HG03378 (cell line): ENCODE results near the gene NSFL1C.

Experiments used
- ATAC-seq: cut with Tn5 transposase; IDR thresholded peaks from one replicate; pipeline ENCODE4 v1.9.1; 2021; ENCODE audit warnings: mild to moderate bottlenecking, moderate library complexity; ENCODE audit not compliant: unreplicated experiment

The NSFL1C gene

DNA sequence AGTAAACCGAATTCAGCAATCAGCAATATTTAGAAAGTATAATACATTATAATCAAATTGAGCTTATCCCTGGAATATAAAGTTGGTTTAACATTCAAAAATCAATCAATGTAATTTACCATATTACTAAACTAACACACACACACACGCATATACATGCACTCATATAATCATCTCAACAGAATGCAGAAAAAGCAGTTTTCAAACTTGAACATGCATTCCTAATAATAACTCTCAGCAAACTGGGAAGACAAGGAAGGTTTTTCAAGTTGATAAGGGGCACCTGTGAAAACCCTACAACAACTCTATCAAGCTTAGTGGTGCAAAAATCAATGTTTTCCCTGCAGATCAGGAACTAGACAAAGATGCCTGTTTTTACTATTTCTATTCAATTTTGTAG, 19.9 kb upstream of the NSFL1C start:
- ATAC-seq, result no peak

DNA sequence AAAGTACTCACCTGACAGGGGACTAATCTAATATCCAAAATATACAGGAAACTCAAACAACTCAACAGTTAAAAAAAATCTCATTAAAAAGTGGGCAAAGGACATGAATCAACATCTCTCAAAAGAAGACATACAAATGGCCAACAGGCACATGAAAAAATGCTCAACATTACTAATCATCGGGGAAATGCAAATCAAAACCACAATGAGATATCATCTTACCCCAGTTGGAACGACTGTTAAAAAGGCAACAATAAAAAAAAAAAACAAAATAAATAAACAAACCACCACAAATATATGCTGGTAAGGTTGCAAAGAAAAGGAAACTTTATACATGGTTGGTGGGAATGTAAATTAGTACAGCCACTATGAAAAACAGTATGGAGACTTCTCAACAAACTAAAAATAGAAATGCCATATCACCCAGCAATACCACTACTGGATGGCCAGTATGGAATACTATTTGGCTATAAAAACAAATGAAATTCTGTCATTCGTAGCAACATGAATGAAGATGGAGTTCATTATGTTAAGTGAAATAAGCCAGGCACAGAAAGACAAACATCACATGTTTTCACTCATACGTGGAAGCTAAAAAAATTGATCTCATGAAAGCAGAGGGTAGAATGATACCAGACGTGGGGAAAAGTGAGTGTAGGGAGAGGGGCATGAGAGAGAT, 17.9 kb upstream of the NSFL1C start:
- ATAC-seq, result no peak

DNA sequence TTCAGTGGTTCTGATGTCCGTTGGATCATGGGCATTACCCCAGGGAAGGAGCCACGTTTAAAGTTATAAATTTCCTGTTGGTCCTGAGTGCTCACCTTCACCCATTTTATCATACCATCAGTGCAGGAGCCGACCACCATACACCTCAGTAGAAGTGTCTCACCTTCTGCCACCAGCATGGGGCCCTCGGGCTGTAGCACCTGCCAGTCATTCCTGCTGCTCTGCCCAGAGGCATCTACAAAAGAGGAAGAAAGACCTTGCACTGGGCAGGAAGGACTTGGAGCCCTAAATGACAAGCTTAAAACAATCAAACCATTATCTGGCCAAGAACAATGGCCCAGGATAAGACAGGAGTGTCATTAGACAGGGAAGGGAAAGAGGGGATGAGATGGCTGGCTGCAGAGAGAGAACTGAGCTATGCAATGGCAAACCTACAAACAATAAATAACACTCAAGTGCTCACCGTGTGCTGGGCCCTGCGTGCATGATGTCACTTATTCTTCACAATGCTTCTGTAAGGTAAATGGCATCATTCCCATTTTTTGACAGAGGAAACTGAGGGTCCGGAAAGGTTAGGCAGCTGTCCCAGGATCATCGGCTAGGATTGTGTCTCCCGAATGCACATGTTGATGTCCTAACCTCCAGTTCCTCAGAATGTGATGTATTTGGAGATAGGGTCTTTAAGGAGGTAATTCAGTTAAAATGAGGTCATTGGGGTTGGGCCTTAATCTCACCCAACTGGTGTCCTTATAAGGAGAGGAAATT, 13.4 kb upstream of the NSFL1C start:
- no peak for ATAC-seq

GRCh38 chr20:1478566-1478965, 11.9 kb upstream of the NSFL1C start:
- no peak for ATAC-seq

- no peak for ATAC-seq
These were observed 11.3 kb upstream of the NSFL1C start for GRCh38 chr20:1477896-1478490.

GRCh38 chr20:1474817-1475603, 8.4 kb upstream of the NSFL1C start:
- ATAC-seq, result no peak

DNA sequence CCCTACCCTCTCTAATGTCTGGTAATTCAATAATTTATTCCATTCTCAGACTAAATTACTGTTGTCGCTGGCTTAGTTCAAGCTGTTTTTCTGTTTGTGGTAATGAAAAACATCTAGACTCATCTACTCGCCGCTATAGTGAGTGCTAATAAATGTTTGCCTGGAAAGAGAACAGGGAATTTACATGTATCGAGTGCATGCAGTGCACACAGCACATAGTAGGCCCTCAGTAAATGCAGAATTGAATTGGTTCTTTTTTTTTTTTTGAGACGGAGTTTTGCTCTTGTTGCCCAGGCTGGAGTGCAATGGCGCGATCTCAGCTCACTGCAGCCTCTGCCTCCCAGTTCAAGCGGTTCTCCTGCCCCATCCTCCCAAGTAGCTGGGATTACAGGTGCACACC, 7.7 kb upstream of the NSFL1C start:
- ATAC-seq, result no peak

- ATAC-seq, result no peak
These were observed 6.9 kb upstream of the NSFL1C start for GRCh38 chr20:1473246-1474220.

DNA sequence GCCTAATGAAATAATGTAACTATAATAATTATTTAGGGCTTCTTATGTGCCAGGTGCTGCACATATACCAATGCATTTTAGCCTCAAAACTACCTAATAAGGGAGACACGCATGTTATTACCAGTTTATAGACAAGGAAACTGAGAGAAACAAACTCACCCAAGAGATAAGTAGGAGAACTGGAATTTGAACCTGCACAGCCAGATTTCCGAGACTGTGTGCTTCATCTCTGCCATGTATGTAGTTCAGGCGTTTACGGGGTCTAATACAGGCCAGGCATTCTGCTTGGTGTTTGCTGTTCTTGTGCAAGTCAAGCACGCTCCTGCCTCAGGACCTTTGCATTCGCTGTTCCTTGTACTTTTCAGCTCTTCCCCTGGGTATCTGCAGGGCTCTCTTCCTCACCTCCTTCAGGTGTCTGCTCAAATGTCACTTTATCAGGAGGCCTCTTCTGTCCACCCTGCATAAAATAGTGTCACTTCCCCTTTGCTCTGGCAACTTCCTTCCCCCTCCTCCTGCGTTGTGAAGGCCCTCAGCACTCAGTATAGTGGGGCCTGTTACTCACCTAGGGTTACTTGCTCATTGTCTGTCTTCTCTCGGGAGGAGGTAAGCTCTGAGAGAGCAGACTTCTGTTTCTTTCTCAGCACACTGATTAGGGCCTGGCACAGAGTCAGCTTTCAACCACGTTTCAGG, 6.1 kb upstream of the NSFL1C start:
- ATAC-seq, result no peak

- ATAC-seq, result no peak
These were observed 4.6 kb upstream of the NSFL1C start for GRCh38 chr20:1471242-1471641.

DNA sequence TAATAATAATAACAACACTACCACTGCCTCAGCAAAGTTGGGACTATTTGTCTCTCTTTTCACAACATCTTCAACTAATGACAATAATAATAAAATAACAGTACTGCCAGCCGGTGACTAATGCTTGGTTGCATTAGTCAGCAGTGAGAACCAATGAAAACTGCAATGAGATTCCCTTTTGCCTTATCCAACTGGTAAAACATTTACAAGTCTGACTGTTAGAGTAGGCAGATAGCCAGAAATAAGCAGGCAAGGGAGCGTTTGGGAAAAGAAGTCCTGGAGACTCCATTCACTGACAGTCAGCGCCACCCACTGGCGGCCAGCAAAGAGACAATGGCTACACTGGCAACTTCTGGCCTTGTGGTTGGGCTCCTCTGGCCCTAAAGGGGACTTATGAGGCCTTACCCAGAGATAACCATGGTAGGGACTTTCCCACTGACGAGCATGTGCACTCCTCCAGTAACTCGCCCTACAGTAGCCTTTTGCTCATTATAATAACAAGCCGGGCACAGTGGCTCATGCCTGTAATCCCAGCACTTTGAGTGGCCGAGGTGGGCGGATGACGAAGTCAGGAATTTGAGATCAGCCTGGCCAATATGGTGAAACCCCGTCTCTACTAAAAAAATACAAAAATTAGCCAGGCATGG, 3.4 kb upstream of the NSFL1C start:
- ATAC-seq, result no peak

DNA sequence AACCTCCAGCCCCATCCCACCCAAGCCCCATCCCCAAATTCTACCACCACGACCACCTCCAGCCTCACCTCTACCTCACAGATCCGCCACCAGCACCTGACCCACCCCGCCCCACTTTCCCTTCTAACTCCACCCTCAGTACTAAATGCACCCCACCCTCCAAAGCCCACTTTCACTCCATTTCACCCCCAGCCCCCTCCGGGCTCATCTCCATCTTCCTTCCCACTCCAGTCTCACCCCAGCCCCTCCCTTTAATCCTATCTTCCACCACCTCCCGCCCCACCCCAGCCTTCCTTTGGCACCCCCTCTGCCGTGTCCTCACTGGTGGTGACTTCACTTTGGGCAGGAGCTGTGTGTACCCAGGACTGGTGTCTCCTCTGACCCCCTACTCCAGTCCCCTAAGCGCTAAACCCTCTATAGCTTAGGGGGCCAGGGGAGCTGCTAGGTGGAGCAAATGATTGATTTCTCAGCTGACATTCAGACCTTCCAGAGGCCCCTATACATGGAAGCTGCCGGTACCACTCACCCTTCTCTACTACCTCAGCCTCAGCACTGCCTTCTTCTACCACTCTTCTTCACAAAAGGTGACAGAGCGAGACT, 2.8 kb upstream of the NSFL1C start:
- ATAC-seq, result no peak

DNA sequence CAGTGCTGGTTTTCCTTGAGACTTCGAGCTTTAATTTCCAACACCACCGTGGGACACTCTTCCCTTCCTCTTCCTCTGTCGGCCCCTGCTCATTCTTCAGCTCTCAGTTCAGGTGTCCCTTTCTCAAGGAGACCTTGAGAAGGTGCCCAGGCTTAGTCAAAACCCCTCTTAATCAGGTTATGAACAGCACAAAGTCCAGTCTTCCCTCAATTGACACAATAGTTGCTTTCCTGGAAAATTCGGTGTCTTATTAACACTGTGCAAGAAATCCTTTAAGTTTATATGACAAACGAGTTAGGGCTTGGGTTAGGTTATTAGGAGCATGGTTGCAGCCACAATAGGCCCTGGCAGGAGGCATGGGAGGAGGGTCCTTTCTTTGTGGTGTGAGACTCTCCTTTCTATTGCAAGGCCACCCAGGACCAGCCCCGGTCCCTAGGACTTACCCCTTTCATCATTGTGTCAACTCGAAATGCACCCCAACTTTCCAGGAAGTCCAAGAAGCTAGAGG, 1.5 kb upstream of the NSFL1C start:
- no peak for ATAC-seq

DNA sequence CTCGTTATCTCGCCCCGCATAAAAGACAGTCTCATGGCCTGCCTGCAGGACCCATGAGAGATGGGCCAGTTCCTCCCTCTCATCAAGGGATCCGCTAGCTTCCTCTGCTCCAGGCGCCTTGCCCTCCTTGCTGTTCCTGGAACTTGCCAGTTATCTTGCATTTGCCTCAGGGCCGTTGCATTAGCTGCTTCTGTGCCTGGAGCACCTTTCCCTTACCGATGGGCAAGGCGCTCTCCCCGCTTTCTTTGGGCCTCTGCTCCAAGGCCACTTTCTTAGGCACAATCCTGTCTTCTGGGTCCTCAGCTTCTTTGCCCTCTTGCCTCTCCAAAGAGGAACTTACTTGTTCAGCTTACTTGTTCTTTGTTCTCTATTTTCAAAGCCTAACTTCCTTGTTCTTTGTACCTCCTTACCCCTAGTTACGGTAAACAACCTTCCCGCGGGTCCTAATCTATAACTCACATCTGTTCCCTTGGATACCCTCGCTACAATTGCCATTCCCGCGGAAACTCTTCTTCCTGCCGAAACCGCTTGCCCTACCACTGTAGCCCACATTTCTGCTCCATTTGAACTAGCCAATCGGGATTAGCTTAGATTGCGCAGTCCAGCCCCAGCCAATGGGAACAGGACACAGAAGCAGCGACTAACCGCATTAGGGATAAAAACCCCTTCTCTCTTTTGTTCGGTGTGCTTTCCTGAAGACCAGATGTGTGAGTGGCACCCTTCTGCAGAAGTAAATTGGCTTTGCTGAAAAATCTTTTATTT, 887 bp upstream of the NSFL1C start:
- ATAC-seq, result no peak

GRCh38 chr20:1467082-1467354, 369 bp upstream of the NSFL1C start:
- ATAC-seq, result no peak

DNA sequence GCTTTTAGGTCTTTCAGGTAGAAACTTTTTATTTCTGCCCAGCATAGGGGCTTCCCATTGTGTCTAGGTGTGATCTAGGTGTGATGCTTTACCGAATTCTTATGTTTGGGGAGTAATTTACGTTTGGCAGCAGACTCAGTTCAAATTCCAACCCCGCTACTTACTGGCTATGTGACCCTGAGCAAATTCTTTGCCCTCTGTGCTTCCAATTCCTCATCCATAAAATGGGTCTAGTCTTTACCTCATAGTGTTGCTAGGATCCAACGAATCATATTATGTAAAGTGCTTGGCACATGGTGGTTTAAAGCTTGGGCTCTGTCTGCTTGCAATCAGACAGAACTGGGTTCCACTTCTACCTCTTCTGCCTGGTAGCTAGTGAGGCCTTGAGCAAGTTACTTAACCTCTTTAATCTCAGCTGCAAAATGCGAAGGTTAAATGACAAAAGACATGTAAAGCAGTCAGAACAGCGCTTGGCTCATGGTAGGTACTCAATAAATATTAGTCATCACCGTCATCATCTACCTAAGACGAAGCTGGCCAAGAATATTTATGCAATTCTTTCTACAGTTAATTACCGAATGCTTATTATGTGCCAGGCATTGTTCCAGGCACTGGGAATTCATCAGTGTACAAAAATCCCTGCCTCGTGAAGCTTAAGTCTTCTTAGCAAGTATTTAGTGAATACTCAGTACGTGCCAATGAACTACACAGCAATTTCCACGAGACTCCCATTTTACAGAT, 1.0 kb downstream of the NSFL1C start:
- ATAC-seq, result no peak

GRCh38 chr20:1463971-1464570, 2.6 kb downstream of the NSFL1C start:
- no peak for ATAC-seq
